GM19468 (cell line): Measurements from ENCODE around the gene COL4A1.

Experiments used
- ATAC-seq: cut with Tn5 transposase; IDR thresholded peaks from one replicate; pipeline ENCODE4 v1.9.1; 2021; ENCODE audit warnings: mild to moderate bottlenecking, moderate library complexity, moderate number of reproducible peaks; ENCODE audit not compliant: unreplicated experiment; ENCODE audit errors: extremely low read depth

COL4A1 gene

GRCh38 chr13:110182461-110182860 is 124.5 kb downstream of the COL4A1 start:
- ATAC-seq, result no peak

GRCh38 chr13:110182003-110182402 is 125.0 kb downstream of the COL4A1 start:
- ATAC-seq, result no peak

DNA sequence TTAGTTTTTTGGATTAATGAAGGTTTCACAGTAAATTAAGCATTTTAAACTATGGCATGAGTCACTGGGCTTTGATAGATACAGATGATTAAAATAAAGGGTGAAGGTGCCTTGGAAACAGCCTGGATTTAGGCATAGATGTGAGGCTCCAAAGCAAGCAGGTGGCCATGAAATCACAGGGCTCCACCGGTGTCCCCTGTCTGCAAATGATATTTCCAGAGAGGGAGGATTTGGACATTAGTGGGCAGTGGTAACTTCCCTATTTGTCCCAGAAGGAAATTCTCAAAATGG is 127.2 kb downstream of the COL4A1 start:
- ATAC-seq, result no peak

DNA sequence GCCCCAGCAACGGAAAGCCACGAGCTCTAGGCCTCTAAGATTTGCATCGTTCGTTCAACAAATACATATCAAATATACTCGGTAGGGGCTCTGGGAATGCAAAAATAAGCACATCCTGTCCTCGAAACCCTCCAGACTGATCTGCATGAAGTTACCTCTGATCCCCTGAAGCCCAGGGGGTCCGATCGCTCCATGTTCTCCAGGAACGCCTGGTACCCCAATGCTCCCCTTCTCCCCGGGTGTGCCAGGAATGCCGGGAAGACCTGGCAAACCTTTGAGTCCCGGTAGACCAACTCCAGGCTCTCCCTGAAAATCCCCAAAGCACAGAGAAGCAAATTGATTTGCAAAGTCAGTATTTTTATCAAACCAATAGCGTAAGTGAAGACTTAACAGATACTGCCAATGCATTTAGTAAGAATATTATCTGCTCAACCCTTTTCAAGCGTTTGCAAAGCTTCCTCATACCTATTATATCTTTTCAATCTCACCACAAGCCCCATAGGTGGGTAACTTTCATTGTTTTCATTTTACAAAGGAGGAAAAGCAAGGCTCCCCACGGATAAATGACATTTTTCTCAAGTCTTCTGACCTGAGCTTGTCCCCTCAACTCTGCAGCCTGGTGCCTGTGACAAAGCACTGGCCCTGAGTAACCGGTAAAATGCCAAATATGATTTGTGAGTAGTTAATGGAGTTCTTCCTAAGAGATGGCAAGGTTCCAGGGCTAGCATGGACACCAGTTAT is 127.7 kb downstream of the COL4A1 start:
- no peak for ATAC-seq

GRCh38 chr13:110177790-110178189 is 129.2 kb downstream of the COL4A1 start:
- ATAC-seq, result no peak

GRCh38 chr13:110176431-110176830 is 130.5 kb downstream of the COL4A1 start:
- no peak for ATAC-seq

GRCh38 chr13:110173247-110173818 is 133.6 kb downstream of the COL4A1 start:
- no peak for ATAC-seq

GRCh38 chr13:110170882-110171281 is 136.1 kb downstream of the COL4A1 start:
- no peak for ATAC-seq

GRCh38 chr13:110170020-110170790 is 136.8 kb downstream of the COL4A1 start:
- no peak for ATAC-seq

DNA sequence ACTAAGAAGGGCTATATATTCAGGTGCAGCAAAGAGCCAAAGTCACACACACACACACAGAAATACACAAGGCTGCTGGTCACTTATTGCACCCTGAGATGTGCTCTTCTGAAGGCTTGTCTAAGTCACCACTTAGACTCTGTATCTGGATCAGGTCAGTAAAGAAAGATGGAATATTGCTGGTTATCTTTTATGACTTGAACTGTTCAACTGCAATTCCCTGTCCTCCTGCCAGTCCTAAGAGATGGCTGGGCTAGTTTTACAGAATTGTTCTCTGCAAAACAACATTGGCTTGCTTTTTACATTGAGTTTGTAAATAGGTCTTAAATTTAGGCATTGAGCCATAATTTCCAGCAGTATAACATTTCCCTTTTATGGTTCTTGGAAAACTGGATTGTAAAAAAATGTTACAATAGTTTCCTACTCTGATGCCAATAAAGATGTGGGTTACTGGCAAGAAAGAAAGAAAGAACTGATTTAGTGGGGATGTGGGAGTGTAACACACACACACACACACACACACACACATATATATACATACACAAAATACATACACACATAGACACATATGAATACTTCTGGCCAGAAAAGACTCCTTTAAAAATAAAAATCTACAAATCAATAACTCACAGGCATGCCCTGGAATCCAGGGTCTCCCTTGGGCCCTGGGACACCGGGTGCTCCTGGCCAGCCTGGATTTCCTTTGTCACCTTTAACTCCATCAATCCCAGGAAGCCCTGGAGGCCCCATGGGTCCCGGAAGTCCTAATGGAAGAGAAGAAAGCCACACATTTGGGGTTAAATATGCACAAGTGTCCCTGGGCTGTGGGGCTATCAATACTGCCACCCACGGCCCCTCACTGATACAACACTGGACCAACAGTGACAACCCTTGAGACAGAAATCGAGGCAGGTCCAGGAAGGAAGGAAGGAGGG is 137.7 kb downstream of the COL4A1 start:
- ATAC-seq, result no peak

DNA sequence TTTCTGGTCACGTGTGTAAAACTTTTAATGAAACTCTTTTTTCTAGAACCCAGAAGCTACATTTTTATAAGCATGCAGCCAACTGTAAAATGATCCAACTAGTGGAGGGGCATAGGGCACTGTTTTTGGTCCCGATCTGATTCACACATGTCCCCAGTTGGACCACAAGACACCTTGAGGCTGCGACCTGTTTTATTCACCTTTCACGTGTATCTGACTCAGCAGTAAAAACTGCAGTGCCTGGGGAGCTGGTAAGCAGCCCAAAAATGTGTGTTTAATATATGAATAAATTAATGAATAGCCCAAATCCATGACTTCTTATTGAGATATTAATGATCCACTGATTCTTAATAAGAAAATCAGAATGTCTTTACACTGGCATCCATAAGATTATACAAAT is 140.4 kb downstream of the COL4A1 start:
- ATAC-seq, result no peak

- no peak for ATAC-seq
Observed at GRCh38 chr13:110164706-110165105, 142.3 kb downstream of the COL4A1 start.

DNA sequence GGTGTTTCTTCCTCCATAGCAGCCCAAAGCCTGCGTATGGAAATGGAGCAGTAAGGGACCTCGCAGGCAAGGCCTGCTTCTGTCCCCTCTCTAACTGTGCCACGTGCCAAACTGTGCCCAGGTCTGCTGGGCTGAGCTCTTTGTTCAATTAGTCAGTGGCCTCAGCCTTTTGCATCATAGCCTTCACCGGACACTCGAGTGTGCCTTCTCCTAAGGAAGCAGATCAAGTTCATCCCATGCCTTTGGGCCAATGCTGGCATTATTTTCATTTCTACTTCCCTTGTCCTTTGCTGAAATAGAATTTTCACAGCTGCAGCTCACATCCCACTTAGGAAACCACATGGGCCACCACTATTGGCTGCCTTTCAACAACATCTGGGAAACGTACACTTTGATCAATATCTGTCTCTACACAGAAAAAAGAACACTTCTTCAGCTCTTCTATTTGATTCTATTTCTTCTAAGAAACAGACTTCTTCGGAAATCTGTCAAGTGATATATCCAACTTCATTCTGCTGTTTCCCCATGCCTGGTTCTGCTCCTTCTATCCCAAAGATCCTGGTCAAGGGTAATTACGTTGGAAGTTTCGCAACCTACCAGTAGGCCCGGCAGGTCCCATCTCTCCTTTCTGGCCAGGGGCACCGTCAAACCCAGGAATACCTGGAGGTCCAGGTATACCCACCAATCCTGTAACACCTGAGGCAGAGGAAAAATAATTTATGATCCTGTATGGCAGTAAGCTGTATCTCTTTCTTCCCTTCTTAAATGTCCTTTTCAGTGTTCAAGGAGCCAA is 143.9 kb downstream of the COL4A1 start:
- ATAC-seq, result no peak

GRCh38 chr13:110162053-110162452 is 144.9 kb downstream of the COL4A1 start:
- no peak for ATAC-seq

GRCh38 chr13:110161112-110161882 is 145.7 kb downstream of the COL4A1 start:
- ATAC-seq, result no peak

GRCh38 chr13:110158226-110158625 is 148.7 kb downstream of the COL4A1 start:
- ATAC-seq, result no peak

DNA sequence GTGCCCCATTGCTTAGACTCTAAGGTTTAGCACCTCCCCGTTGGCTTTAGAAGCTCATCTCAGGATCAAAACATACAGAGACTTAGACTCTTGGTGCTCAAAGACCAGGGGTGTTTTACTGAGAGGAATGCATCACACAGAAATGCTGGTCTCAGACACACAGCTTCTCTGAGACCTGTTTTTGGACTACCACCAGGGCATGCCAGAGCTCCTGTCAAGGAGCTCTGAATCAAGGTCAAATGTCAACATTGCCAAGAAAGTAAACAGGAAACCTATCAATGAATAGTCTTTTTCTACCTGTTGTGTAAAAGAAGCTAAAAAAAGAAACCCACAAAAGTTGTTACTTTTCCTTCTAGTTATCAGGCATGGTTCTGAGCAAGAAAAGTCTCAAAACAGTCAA is 149.2 kb downstream of the COL4A1 start:
- no peak for ATAC-seq

DNA sequence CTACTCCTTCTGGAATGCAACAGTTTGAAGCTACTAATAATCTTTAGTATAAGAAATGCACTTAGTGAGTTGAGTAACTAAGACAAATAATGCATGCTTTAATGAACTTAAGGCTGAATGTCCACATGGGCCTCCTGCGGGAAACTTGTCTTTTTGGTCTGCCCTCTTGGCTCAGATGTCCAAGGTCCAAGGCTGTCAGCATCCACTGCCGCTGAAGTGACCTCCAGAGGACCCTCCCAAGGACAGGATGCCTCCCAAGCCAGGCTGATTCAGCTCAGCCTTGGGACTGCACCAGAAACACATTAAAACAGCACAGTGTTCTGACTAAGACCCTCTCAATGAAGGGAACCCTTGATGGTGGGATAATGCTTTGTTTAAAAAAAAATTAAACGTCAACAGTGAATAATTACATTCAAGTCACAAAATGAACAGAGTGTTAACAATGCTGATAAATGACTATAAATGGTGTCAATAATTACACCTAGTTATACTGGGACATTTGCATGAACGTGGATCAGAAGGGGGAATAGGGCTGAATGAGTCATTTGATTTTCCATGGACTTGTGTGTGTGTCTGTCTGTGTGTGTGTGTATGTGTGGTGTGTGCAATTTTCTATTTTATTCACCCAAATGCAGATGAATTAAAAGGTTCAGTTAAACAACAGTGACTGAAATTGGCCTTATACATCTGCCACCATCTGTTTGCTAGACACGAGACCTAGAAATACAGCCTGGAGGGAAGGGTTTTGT is 150.5 kb downstream of the COL4A1 start:
- ATAC-seq, result no peak
